Stimulated activated CD4-positive, alpha-beta T cell treated with anti-CD3 and anti-CD28 coated beads, Interleukin-2, amount 100 ng/mL, for 48 hours (primary cell): ENCODE data around the gene PEX5.
A peak's percentile ranks its signal among the peaks of the same experiment; 100 is the strongest.
"Not testable (repeated sequence)": the region's sequence is repeated elsewhere in the genome, so short reads cannot be mapped to it uniquely, and the experiment has no call there.

Experiments
- DNase-seq, 2 donors: peaks; one replicate each; pipeline ENCODE4 v3.0.0-alpha.2; 2020

Gene PEX5

GRCh38 chr12:7161327-7161726, 28.2 kb upstream of the PEX5 start:
- DNase-seq, result no peak

GRCh38 chr12:7161811-7162210, 27.7 kb upstream of the PEX5 start:
- no peak for DNase-seq

GRCh38 chr12:7162691-7163114, 26.8 kb upstream of the PEX5 start:
- peak; percentile 7 to 18 for DNase-seq

- no peak for DNase-seq
Observed at GRCh38 chr12:7169951-7170350, 19.5 kb upstream of the PEX5 start.

GRCh38 chr12:7171854-7172253, 17.6 kb upstream of the PEX5 start:
- DNase-seq, result no peak

- DNase-seq, result no peak
Observed at GRCh38 chr12:7175493-7175892, 14.0 kb upstream of the PEX5 start.

GRCh38 chr12:7176595-7176994, 12.9 kb upstream of the PEX5 start:
- DNase-seq, result no peak

- no peak for DNase-seq
Observed at GRCh38 chr12:7178481-7178880, 11.0 kb upstream of the PEX5 start.

- DNase-seq, result no peak
Observed at GRCh38 chr12:7180685-7181084, 8.8 kb upstream of the PEX5 start.

GRCh38 chr12:7186058-7186457, 3.4 kb upstream of the PEX5 start:
- not testable (repeated sequence) for DNase-seq

- DNase-seq, result peak; percentile 60 to 65
Observed at GRCh38 chr12:7188562-7189397, 706 bp upstream of the PEX5 start.

- peak in 1 of 2 donors; percentile 2 for DNase-seq
Observed at GRCh38 chr12:7190268-7191055, 976 bp downstream of the PEX5 start.

GRCh38 chr12:7193674-7194073, 4.2 kb downstream of the PEX5 start:
- no peak for DNase-seq

- no peak for DNase-seq
Observed at GRCh38 chr12:7197841-7198240, 8.4 kb downstream of the PEX5 start.

- no peak for DNase-seq
Observed at GRCh38 chr12:7203109-7203508, 13.6 kb downstream of the PEX5 start.

GRCh38 chr12:7205091-7205490, 15.6 kb downstream of the PEX5 start:
- no peak for DNase-seq

GRCh38 chr12:7206691-7207090, 17.2 kb downstream of the PEX5 start:
- DNase-seq, result no peak

GRCh38 chr12:7207866-7208625, 18.6 kb downstream of the PEX5 start:
- DNase-seq, result no peak

- no peak for DNase-seq
Observed at GRCh38 chr12:7209958-7210357, 20.5 kb downstream of the PEX5 start.

- no peak for DNase-seq
Observed at GRCh38 chr12:7210642-7211151, 21.2 kb downstream of the PEX5 start.

- DNase-seq, result no peak
Observed at GRCh38 chr12:7212678-7213077, 23.2 kb downstream of the PEX5 start.

- DNase-seq, result not testable (repeated sequence)
Observed at GRCh38 chr12:7213745-7214144, 24.3 kb downstream of the PEX5 start.

- no peak for DNase-seq
Observed at GRCh38 chr12:7217475-7218069, 28.1 kb downstream of the PEX5 start.
